Measurements from ENCODE around the gene LRRN3. TPM values are rescaled to one million over a fixed set of nuclear protein-coding genes. Genes with fewer than 3 reads are reported as not detected.

LRRN3 gene
- total and polyA plus RNA-seq, 10 of the 15 experiments (the other 5 are each of a cell fraction or from before 2014, with no cell fraction given) = 0.02 to 0.24 (median 0.11) TPM; not detected in 3

DNA sequence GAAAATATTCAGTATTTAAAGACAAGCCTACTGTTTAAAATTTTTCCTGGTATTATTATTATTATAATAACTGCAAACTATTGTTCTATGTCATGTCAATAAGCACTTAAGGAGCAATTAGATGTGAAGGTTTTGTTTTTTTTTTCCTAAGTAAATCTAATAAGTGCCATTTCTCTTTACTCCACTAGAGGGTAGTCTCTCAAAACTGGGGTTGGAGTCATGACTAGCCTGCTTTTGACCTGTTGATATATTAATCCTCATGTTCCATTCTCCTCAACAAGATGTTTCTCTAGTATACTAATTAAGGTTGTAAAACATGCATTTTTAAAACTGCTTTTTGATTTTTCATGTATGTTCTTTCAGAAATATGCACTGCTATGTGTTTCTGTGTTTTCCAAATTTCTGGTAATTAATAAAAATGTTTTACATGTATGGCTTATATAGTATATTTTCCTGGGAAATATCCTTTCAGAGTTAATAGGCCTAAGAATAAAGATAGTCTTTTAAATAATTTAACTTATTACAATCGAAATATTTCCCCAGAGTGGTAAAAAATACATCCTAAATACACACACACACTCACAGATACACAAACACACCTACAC is 1.0 kb upstream of the LRRN3 start:
- TF ChIP-seq SIX5 (IDR thresholded peaks at IDR 0.05; ENCODE audit: low read depth, low read length, severe bottlenecking) (no peak), SREBF2 (IDR thresholded peaks at IDR 0.05; ENCODE audit: low read length) (no peak), ATF7 (IDR thresholded peaks at IDR 0.05; ENCODE audit: low read depth) (no peak), SMC3 (IDR thresholded peaks at IDR 0.05; ENCODE audit: borderline replicate concordance, low read length) (peak; percentile 85; the same call in 1 of the 2 replicates), TCF12 (IDR thresholded peaks at IDR 0.05; ENCODE audit: low read depth, low read length) (no peak), ZNF274 (IDR thresholded peaks at IDR 0.05; ENCODE audit: insufficient read depth, insufficient read length) (no peak), CHD4 (IDR thresholded peaks at IDR 0.05) (no peak), CREM (IDR thresholded peaks at IDR 0.05; ENCODE audit: low read depth) (no peak), CHD1 (IDR thresholded peaks at IDR 0.05; ENCODE audit: low read depth, low read length) (no peak), JUNB (IDR thresholded peaks at IDR 0.05) (no peak), RAD51 (IDR thresholded peaks at IDR 0.05) (no peak), CBX5 (IDR thresholded peaks at IDR 0.05; ENCODE audit: low read depth) (no peak), IRF3 (IDR thresholded peaks at IDR 0.05) (no peak), RAD21 (IDR thresholded peaks at IDR 0.05; ENCODE audit: insufficient read depth, low read depth, low read length) (peak; percentile 79), ZNF384 (IDR thresholded peaks at IDR 0.05; ENCODE audit: borderline replicate concordance, low read depth, low read length) (peak; percentile 70; the same call in 1 of the 2 replicates), NR2F1 (conservative IDR thresholded peaks at IDR 0.05) (no peak)
- TF ChIP-seq, protein P1, sequence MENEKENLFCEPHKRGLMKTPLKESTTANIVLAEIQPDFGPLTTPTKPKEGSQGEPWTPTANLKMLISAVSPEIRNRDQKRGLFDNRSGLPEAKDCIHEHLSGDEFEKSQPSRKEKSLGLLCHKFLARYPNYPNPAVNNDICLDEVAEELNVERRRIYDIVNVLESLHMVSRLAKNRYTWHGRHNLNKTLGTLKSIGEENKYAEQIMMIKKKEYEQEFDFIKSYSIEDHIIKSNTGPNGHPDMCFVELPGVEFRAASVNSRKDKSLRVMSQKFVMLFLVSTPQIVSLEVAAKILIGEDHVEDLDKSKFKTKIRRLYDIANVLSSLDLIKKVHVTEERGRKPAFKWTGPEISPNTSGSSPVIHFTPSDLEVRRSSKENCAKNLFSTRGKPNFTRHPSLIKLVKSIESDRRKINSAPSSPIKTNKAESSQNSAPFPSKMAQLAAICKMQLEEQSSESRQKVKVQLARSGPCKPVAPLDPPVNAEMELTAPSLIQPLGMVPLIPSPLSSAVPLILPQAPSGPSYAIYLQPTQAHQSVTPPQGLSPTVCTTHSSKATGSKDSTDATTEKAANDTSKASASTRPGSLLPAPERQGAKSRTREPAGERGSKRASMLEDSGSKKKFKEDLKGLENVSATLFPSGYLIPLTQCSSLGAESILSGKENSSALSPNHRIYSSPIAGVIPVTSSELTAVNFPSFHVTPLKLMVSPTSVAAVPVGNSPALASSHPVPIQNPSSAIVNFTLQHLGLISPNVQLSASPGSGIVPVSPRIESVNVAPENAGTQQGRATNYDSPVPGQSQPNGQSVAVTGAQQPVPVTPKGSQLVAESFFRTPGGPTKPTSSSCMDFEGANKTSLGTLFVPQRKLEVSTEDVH (IDR thresholded peaks at IDR 0.05; ENCODE audit: low read depth, partially characterized antibody) = no peak
- TF ChIP-seq, protein P2, sequence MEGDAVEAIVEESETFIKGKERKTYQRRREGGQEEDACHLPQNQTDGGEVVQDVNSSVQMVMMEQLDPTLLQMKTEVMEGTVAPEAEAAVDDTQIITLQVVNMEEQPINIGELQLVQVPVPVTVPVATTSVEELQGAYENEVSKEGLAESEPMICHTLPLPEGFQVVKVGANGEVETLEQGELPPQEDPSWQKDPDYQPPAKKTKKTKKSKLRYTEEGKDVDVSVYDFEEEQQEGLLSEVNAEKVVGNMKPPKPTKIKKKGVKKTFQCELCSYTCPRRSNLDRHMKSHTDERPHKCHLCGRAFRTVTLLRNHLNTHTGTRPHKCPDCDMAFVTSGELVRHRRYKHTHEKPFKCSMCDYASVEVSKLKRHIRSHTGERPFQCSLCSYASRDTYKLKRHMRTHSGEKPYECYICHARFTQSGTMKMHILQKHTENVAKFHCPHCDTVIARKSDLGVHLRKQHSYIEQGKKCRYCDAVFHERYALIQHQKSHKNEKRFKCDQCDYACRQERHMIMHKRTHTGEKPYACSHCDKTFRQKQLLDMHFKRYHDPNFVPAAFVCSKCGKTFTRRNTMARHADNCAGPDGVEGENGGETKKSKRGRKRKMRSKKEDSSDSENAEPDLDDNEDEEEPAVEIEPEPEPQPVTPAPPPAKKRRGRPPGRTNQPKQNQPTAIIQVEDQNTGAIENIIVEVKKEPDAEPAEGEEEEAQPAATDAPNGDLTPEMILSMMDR (IDR thresholded peaks at IDR 0.05 in 2 of 3, conservative IDR thresholded peaks at IDR 0.05 in 1 of 3; ENCODE audit: control insufficient read depth in 2 of 3, extremely low read depth in 1 of 3, insufficient read depth in 1 of 3, low read depth in 3 of 3, low read length in 3 of 3) = peak; percentile 62 to 71 (median 68); a peak in 5 of 6 replicates
- CTCF ChIA-PET = interaction anchor here (0.7 to 1.1 kb wide), 2 partner anchors 89 to 641 kb away, joined by 3 read pairs; no protein-coding TSS in a partner anchor
- no peaks in the 10 kb centered on the region for H3K36me3 ChIP-seq (ENCODE audit: control insufficient read depth in 2 of 2, insufficient read depth in 2 of 2, low read length in 1 of 2)
- no TSS peak for BruUV-seq (replicated peaks)
- peaks cover 1% of the 10 kb centered on the region; the same call in 1 of the 3 replicates for H3K9me3 ChIP-seq (replicated peaks; ENCODE audit: control insufficient read depth, insufficient read depth, low read length)
- ATAC-seq = peak; percentile 71
- POLR2A ChIA-PET = no interaction called here
- SMC1A ChIA-PET (ENCODE audit: uncharacterized antibody, unreplicated experiment) = interaction anchor here (0.6 to 0.7 kb wide), 2 partner anchors 9 to 280 kb away, joined by 3 to 4 read pairs; no protein-coding TSS in a partner anchor
- H3K79me2 ChIP-seq (ENCODE audit: control insufficient read depth, insufficient read depth, low read length) = no peaks in the 10 kb centered on the region
- no peaks in the 10 kb centered on the region for H4K20me1 ChIP-seq (ENCODE audit: control insufficient read depth, insufficient read depth)
- WGBS (ENCODE audit: insufficient coverage, insufficient replicate concordance, low lambda C conversion rate, missing lambda C conversion rate) = 0% methylated on average over 1 of the region's 1 CpG
- H3K27ac ChIP-seq (ENCODE audit: control insufficient read depth, insufficient read depth) = no peak overlapping the region
- no peak overlapping the region for H3K4me3 ChIP-seq
- no peak overlapping the region for H3K9ac ChIP-seq (ENCODE audit: control insufficient read depth, insufficient read depth, low read length)
- intact Hi-C loops (cut with micrococcal nuclease; ENCODE audit: unreplicated experiment) (loop anchor here (2.0 to 10.0 kb wide), 5 partner anchors 232 to 1245 kb away; no protein-coding TSS in a partner anchor), in situ Hi-C loops (cut with MboI) (loop anchor here (5.0 kb wide), 2 partner anchors 397 to 642 kb away; no protein-coding TSS in a partner anchor)
- no peaks in the 10 kb centered on the region for H3K27me3 ChIP-seq (replicated peaks in 1 of 2; ENCODE audit: control insufficient read depth in 2 of 2, insufficient read depth in 2 of 2, low read length in 1 of 2)
- no peak overlapping the region for H3K4me2 ChIP-seq (ENCODE audit: control insufficient read depth, insufficient read depth)
- RAD21 ChIA-PET (ENCODE audit: unreplicated experiment) = no interaction called here
- no peak overlapping the region for H2AFZ ChIP-seq (ENCODE audit: control insufficient read depth, low read depth, low read length)
- H3K4me1 ChIP-seq (ENCODE audit: control insufficient read depth, insufficient read depth, low read length) = peaks cover 17% of the 10 kb centered on the region
- DNase-seq (ENCODE audit: low read depth, low spot score) = no peak
- no peak for FAIRE-seq

Measured in GM12878 (cell line).